ENCODE data around the gene ZNF146. TPM values are rescaled to one million over a fixed set of nuclear protein-coding genes. Genes with fewer than 3 reads are reported as not detected.
"Not testable (repeated sequence)": the region's sequence is repeated elsewhere in the genome, so short reads cannot be mapped to it uniquely, and the experiment has no call there.

The ZNF146 gene
- total and polyA plus RNA-seq, 4 donors, result 26.7 to 44.8 (median 42.2) TPM

- ATAC-seq (ENCODE audit: low FRiP score); H3K36me3 ChIP-seq (ENCODE audit: control insufficient read depth in 1 of 2, insufficient read depth in 2 of 2, low read length in 1 of 2); H3K4me3 ChIP-seq (ENCODE audit: low read length in 2 of 2); intact Hi-C loops (cut with DNase I); H3K27ac ChIP-seq (ENCODE audit: low read depth in 1 of 2, low read length in 2 of 2); H3K27me3 ChIP-seq (ENCODE audit: control insufficient read depth in 1 of 2, insufficient read depth in 2 of 2, low read length in 1 of 2); H3K4me1 ChIP-seq (ENCODE audit: control insufficient read depth in 1 of 2, insufficient read depth in 2 of 2, low read length in 2 of 2); H3K9me3 ChIP-seq (ENCODE audit: control insufficient read depth, low read length): not testable (repeated sequence)
- DNase-seq, result peak in 1 of 2 donors; percentile 57
- WGBS, 2 donors, result 94% methylated on average over 6 to 7 of the region's 29 CpGs
These were observed 54.4 kb downstream of the ZNF146 start for GRCh38 chr19:36269295-36269694.

Other genes starting within 250 kb of the ZNF146 start
- gene SDHAF1, start 219.9 kb upstream of the ZNF146 start, total RNA-seq, result 10 to 100 TPM; 11.6 to 16.6 TPM
- gene SDHAF1, start 219.9 kb upstream of the ZNF146 start, polyA plus RNA-seq, result 10 to 100 TPM; 11.1 to 26.1 TPM
- gene SYNE4, start 206.3 kb upstream of the ZNF146 start, total RNA-seq, result 1 to 10 TPM; 1.0 to 1.4 TPM
- 1 to 10 TPM in 1 of 2 donors, not detected in 1; 2.3 TPM for gene SYNE4, start 206.3 kb upstream of the ZNF146 start, polyA plus RNA-seq
- gene ALKBH6, start 200.9 kb upstream of the ZNF146 start, total RNA-seq, result 10 to 100 TPM; 14.0 to 15.3 TPM
- gene ALKBH6, start 200.9 kb upstream of the ZNF146 start, polyA plus RNA-seq, result 10 to 100 TPM; 10.3 to 25.6 TPM
- gene CLIP3, start 182.2 kb upstream of the ZNF146 start, total RNA-seq, result 10 to 100 TPM; 35.1 to 37.1 TPM
- 10 to 100 TPM in 1 of 2 donors, 1 to 10 TPM in 1; 8.9 to 22.2 TPM for gene CLIP3, start 182.2 kb upstream of the ZNF146 start, polyA plus RNA-seq
- 1 to 10 TPM; 1.8 to 4.1 TPM for gene THAP8, start 160.8 kb upstream of the ZNF146 start, total RNA-seq
- gene THAP8, start 160.8 kb upstream of the ZNF146 start, polyA plus RNA-seq, result 1 to 10 TPM; 2.9 to 3.6 TPM
- gene WDR62, start 160.2 kb upstream of the ZNF146 start, total RNA-seq, result 1 to 10 TPM in 1 of 2 donors, under 1 TPM in 1; 0.45 to 1.3 TPM
- under 1 TPM; 0.25 to 0.26 TPM for gene WDR62, start 160.2 kb upstream of the ZNF146 start, polyA plus RNA-seq
- gene OVOL3, start 104.0 kb upstream of the ZNF146 start, total RNA-seq, result not detected
- not detected for gene OVOL3, start 104.0 kb upstream of the ZNF146 start, polyA plus RNA-seq
- gene POLR2I, start 100.2 kb upstream of the ZNF146 start, total RNA-seq, result 10 to 100 TPM; 33.7 to 48.1 TPM
- gene POLR2I, start 100.2 kb upstream of the ZNF146 start, polyA plus RNA-seq, result 10 to 100 TPM; 56.7 to 96.0 TPM
- gene TBCB, start 99.6 kb upstream of the ZNF146 start, total RNA-seq, result 100 to 1,000 TPM; 121 to 123 TPM
- gene TBCB, start 99.6 kb upstream of the ZNF146 start, polyA plus RNA-seq, result 100 to 1,000 TPM; 131 to 220 TPM
- gene CAPNS1, start 75.0 kb upstream of the ZNF146 start, total RNA-seq, result 100 to 1,000 TPM; 521 to 538 TPM
- 100 to 1,000 TPM; 488 to 543 TPM for gene CAPNS1, start 75.0 kb upstream of the ZNF146 start, polyA plus RNA-seq
- gene COX7A1, start 62.7 kb upstream of the ZNF146 start, total RNA-seq, result 100 to 1,000 TPM; 127 to 172 TPM
- gene COX7A1, start 62.7 kb upstream of the ZNF146 start, polyA plus RNA-seq, result 100 to 1,000 TPM; 191 to 244 TPM
- gene ZNF565, start 441 bp upstream of the ZNF146 start, total RNA-seq, result 1 to 10 TPM; 7.4 to 8.0 TPM
- 1 to 10 TPM; 1.6 to 2.6 TPM for gene ZNF565, start 441 bp upstream of the ZNF146 start, polyA plus RNA-seq
- 10 to 100 TPM in 1 of 2 donors, 1 to 10 TPM in 1; 4.4 to 11.5 TPM for gene ZFP14, start 164.1 kb downstream of the ZNF146 start, total RNA-seq
- gene ZFP14, start 164.1 kb downstream of the ZNF146 start, polyA plus RNA-seq, result 1 to 10 TPM; 2.0 to 2.9 TPM
- gene ZFP82, start 203.5 kb downstream of the ZNF146 start, total RNA-seq, result 1 to 10 TPM; 4.8 to 8.3 TPM
- 1 to 10 TPM; 2.0 to 4.9 TPM for gene ZFP82, start 203.5 kb downstream of the ZNF146 start, polyA plus RNA-seq